Measurements from ENCODE around the gene AMDHD1.

DNA sequence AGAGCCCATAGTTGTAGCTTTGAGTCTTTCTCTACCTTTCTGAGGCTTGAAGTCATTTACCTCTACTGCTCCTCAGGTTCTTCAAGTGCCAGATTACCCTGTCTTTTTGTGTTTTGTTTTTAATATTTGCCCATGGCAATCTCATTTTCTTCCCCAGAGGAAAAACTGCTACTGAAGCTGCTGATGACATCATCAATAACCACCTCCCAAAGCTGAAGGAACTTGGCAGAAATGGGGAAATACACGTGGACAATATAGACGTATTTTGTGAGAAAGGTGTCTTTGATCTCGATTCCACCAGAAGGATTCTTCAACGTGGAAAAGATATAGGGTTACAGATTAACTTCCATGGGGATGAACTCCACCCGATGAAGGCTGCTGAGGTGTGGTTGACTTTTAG lies 17.1 kb downstream of the AMDHD1 start:
- TF ChIP-seq EZH2 (IDR thresholded peaks at IDR 0.05; ENCODE audit: borderline replicate concordance, low read depth, low read length, severe bottlenecking): no peak
- no peak for TF ChIP-seq POLR2A (IDR thresholded peaks at IDR 0.05; ENCODE audit: low read depth, low read length)
- TF ChIP-seq POLR2AphosphoS5 (IDR thresholded peaks at IDR 0.05; ENCODE audit: insufficient read depth, low read depth, low read length): no peak
- no peak for TF ChIP-seq CTCF (IDR thresholded peaks at IDR 0.05; ENCODE audit: extremely low read depth in 1 of 2, insufficient read depth in 1 of 2, low read depth in 1 of 2, low read length in 2 of 2)
- TF ChIP-seq FOS (IDR thresholded peaks at IDR 0.05; ENCODE audit: borderline replicate concordance, insufficient read depth, low read length): no peak
- TF ChIP-seq, protein P1, sequence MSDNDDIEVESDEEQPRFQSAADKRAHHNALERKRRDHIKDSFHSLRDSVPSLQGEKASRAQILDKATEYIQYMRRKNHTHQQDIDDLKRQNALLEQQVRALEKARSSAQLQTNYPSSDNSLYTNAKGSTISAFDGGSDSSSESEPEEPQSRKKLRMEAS (IDR thresholded peaks at IDR 0.05; ENCODE audit: insufficient read depth, insufficient read length): no peak
- TF ChIP-seq MYC (IDR thresholded peaks at IDR 0.05; ENCODE audit: low read depth, low read length): no peak
- TF ChIP-seq GATA2 (IDR thresholded peaks at IDR 0.05; ENCODE audit: insufficient read depth, insufficient read length, low read depth, low read length): no peak
